Measurements from ENCODE around the gene FAM236A.
"Not testable (repeated sequence)": the region's sequence is repeated elsewhere in the genome, so short reads cannot be mapped to it uniquely, and the experiment has no call there.

- TF ChIP-seq CTCF (IDR thresholded peaks at IDR 0.05); REST (IDR thresholded peaks at IDR 0.05; ENCODE audit: insufficient read depth in 1 of 2, low read depth in 2 of 2, low read length in 1 of 2); POLR2AphosphoS5 (IDR thresholded peaks at IDR 0.05; ENCODE audit: low read depth, low read length); SIN3A (IDR thresholded peaks at IDR 0.05; ENCODE audit: borderline replicate concordance, insufficient read depth, low read depth, low read length): not testable (repeated sequence)
Observed at GRCh38 chrX:72943819-72944169, 5.8 kb downstream of the FAM236A start, which contains the start of gene DMRTC1.
